ENCODE results near the gene PTGER2.
A peak's percentile ranks its signal among the peaks of the same experiment; 100 is the strongest.

Gene PTGER2

GRCh38 chr14:52307376-52307775 lies 6.7 kb upstream of the PTGER2 start:
- DNase-seq = no peak

- DNase-seq = peak; percentile 2
These were observed 6.2 kb upstream of the PTGER2 start for GRCh38 chr14:52307905-52308304.

DNA sequence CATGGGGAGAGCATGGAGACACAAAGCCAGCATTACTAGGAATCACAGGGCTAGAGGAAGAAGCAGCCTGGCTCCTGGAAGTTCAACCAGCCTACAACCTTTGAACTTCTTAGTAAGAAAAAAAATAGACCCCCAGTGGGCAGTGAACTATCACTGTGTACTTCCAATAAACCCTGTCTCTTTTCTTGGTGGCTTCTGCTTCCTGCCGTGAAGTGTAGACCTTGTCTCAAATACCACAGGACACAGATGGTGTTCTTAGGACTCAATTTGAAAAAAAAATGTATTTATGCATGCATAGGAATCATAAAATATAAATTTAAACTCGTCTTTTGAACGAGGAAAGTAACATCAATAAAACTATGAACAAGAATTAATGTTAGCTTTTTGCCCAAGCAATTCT lies 3.6 kb upstream of the PTGER2 start:
- no peak for DNase-seq

GRCh38 chr14:52312931-52313355 lies 1.2 kb upstream of the PTGER2 start:
- DNase-seq = no peak

GRCh38 chr14:52313462-52313861 lies 650 bp upstream of the PTGER2 start:
- DNase-seq = no peak

GRCh38 chr14:52314595-52315354 lies 663 bp downstream of the PTGER2 start:
- DNase-seq = no peak

GRCh38 chr14:52315355-52315718 lies 1.2 kb downstream of the PTGER2 start:
- peak; percentile 15 for DNase-seq

DNA sequence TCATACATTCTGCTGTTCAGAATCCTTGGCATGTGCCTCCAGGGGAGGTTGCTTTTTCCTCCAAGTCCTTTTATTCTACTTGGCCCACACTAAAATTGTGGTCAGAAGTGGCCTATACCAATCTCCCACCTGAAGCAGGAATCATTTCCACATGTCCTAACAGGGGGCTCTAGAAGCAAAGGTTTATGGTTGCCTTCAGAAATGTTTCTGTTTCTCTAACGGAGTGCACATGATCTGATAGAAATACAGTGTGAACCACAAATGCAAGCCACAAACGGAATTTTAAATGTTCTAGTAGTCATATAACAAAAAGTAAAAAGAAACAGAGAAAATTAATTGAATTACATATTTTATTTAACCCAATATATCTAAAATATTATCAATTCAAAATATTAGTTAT lies 4.0 kb downstream of the PTGER2 start:
- DNase-seq = peak; percentile 54

- peak; percentile 35 for DNase-seq
These were observed 4.9 kb downstream of the PTGER2 start for GRCh38 chr14:52318826-52319645.

DNA sequence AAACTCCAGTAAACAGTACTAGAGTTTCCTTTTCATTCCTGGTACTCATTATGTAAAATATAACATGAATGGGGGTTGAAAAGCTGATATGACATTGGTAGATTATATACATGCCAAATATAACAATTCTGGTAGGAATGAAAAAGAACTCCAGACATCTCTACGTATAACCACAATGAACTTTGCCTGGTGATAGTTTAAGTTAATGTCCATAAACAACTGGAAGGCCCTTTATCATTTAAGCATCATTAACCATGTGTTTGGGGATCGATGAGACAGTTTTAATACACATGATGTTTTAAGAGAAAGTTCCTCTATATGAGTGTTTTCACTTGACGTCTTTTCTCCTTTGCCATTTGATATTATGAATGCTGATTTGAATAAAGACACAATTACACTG lies 5.8 kb downstream of the PTGER2 start:
- DNase-seq = no peak

- no peak for DNase-seq
These were observed 11.0 kb downstream of the PTGER2 start for GRCh38 chr14:52325126-52325525.

GRCh38 chr14:52325630-52326029 lies 11.5 kb downstream of the PTGER2 start:
- DNase-seq = no peak

- no peak for DNase-seq
These were observed 13.5 kb downstream of the PTGER2 start for GRCh38 chr14:52327374-52328226.

- no peak for DNase-seq
These were observed 14.2 kb downstream of the PTGER2 start for GRCh38 chr14:52328276-52328675.

- no peak for DNase-seq
These were observed 15.7 kb downstream of the PTGER2 start for GRCh38 chr14:52329678-52330369.

DNA sequence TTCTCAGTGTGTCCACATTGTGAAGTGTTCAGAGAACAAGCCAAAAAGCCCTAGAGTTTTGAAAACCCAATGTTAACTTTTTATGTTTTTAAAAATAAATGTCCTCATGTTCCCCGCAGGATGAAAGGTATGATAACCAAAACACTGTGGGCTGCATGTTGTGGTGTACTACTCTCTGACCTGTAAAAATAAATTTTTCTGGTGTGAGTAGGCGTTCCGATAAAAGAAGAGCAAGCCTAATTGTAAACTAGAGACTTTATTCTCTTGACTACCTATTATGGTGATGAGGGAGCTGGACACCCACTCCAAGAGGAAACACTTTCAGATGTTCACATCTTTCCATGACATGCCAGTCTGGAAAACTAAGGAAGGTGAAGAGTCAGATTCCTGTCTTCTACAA lies 18.2 kb downstream of the PTGER2 start:
- no peak for DNase-seq

GRCh38 chr14:52333108-52333507 lies 19.0 kb downstream of the PTGER2 start:
- DNase-seq = no peak

DNA sequence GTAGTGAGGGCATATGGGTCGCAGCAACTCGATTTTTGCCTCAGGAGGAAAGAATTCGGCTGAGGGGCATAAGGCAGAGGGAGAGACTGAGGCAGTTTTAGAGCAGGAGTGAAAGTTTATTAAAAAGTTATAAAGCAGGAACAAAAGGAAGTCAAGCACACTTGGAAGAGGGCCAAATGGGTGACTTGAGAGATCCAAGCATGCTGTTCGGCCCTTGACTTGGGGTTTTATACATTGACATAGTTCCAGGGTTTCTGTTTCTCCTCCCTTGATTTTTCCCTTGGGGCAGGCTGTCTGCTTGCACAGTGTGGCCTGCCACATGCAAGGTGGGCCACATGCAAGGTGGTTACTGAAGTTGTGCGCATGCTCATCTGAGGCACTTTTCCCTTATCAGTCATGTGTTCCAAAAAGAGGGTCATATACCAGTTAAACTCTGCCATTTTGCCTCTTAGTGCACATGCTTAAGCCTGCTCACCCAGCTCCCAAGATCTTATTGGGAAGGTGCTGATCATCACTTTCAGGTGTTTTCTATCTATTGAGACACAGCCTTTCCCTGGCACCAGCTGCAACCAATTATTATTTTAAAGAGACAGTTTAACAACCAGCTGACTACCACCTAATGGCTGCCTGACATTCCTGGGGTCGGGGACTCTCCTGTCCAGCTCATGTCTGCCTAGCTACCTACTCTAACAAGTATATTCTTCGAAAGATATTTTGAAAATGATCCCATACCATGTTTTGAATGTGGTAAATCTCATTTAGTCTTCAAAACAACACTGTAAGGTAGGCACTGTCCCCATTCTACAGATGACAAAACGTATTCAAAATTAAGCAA lies 19.9 kb downstream of the PTGER2 start:
- no peak for DNase-seq

DNA sequence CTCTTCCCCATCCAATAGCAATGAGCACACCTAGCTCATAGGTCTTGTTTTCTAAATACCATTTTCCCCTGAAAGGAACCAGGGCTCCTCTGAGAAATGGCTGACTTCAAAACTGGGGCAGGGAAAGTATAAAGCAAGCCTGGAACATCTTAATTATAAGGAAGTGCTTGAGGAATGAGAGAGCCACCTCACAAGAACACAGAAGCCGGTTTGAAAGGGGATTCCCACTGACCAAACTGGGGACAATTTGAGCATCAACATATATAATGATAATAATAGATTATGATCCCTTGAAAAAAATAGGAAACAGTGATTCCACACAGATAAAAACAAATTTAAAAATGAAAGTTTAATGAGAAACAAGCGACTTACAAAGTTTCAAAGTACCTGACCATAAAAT lies 22.1 kb downstream of the PTGER2 start:
- no peak for DNase-seq

GRCh38 chr14:52338051-52338681 lies 24.1 kb downstream of the PTGER2 start:
- DNase-seq = no peak

DNA sequence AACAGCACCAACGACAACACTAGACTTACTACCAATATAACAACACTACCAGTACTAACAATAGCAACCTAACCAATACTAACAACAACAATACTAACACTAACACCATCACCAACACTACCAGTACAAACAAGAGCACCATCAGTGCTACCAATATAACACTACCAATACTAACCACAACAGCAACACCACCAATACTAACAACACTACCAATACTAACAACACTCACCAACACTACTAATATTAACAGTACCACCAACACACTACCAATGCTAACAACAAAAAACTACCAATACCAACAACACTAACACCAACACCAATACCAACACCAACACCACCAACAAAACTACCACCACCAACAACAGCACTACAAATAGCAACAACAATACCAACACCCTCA lies 25.1 kb downstream of the PTGER2 start:
- no peak for DNase-seq
